Fibroblast of skin of back (primary cell): ENCODE results near the gene FOXO4.

Experiments
- DNase-seq: peaks from one replicate; pipeline ENCODE4 v3.0.0-alpha.2; 2013

Gene FOXO4

DNA sequence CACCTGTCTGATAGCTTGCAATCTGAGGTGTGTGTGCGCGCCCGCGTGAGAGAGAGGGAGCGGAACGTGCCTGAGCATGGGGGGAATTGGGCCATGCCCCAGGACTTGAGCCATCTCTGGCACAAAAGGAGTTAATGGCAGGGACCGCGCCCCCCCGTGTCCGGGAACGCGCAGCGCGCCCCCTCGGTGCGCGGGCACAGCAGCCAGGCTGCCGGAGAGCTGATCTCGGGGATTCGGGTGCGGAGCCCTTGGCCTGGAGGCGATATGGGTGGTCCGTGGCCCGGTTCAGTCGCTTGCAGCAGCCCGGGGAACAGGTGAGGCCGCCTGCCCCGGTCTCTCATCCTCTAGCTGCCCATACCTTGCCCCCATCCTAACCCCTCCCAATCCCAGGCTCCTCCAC lies 49.0 kb downstream of the FOXO4 start, which contains the start of gene NLGN3:
Gene NLGN3, plus strand, starts transcription at position 191 of the 400 bp plus-strand sequence. CDS start 2,909 bp downstream, outside the sequence.
- no peak for DNase-seq

DNA sequence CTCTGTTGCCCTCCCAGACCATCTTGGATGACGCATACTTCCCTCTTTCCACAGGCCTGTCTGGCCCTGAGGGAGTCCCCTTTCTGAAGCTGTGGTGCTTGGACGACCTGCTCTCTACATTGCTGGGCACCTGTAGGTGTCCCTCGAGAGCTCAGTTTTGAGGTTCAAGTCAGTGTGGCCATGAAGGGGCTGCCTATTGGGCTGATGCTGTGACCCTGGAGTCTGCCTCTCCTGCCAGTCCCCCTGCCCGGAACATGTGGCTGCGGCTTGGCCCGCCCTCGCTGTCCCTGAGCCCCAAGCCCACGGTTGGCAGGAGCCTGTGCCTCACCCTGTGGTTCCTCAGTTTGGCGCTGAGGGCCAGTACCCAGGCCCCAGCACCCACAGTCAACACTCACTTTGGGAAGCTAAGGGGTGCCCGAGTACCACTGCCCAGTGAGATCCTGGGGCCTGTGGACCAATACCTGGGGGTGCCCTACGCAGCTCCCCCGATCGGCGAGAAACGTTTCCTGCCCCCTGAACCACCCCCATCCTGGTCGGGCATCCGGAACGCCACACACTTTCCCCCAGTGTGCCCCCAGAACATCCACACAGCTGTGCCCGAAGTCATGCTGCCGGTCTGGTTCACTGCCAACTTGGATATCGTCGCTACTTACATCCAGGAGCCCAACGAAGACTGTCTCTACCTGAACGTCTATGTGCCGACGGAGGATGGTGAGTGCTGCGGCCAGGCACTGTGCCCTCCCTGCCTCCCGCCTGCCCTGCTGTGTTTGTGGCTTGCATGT lies 52.0 kb downstream of the FOXO4 start:
- DNase-seq: no peak

DNA sequence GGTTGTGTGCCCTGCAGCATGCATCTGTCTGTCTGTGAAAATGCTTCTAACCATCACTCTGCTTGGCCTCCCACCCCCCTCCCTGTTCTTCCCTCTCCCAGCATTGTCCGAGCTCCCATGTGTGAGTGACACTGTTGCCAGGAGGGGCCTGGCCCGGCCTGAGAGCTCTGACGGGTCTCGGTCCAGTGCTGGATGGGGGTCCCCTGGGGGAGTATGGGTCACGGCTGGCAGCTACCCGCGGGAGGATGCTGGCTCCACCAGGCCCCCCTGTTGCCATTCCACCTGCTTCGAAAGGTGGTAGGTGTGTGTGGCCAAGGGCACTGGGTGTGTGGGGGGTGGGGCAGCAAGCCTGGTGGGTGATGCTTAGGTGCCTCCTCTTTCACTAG lies 52.6 kb downstream of the FOXO4 start:
- no peak for DNase-seq

DNA sequence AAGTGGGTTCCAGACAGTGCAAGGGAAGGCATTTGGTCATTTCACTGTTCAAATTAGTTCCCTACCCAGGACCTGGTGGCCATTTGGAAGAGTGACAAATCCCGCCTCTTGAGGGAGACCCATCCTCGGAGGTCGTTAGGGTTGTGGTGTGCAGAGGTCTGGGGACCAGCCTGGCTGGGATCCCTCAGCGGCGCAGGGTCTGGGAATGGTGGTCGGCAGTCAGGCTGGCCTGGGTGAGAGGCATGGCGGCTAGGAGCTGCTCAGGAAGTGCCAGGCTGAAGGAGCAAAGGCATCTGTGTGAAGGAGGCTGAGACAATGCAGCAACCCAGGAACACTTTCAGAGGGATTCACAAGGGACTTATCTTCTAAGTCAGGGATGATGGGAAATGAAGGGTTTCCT lies 55.7 kb downstream of the FOXO4 start:
- DNase-seq: no peak
